Measurements from ENCODE around the gene TMEM259. TPM values are rescaled to one million over a fixed set of nuclear protein-coding genes. Genes with fewer than 3 reads are reported as not detected.
A peak's percentile ranks its signal among the peaks of the same experiment; 100 is the strongest.

Gene TMEM259
- total and polyA plus RNA-seq, 9 of the 15 experiments (the other 6 are each of a cell fraction or from before 2014, with no cell fraction given), result 0.52 to 231 (median 63.6) TPM

DNA sequence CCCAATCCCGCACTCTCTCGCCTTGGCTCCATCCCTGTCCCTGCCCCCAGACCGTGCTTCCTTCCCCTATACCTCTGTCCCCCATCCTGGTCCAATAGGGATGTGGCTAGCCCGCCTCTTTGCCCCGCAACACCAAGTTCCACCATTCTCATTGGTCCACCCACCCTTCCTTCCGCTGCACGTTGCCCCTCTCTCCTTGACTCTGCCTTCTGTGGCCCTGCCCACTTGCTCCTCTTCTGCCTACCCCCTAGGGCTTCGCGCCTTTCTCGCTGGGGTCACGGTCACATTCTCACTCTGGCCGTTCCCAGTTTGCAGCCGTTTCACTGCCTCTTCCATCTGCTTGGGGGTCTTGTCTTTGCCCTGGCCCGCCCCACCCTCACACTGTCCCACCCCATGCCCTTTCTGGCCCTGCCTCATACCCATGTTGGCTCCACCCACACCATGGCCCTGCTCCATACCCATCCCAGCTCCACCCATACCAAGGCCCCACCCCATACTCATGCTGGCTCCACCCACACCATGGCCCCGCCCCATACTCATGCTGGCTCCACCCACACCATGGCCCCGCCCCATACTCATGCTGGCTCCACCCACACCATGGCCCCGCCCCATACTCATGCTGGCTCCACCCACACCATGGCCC lies 41.6 kb upstream of the TMEM259 start (continued):
- TF ChIP-seq ZBTB26 (CRISPR knock-in tag; IDR thresholded peaks at IDR 0.05), result 0 out of 2 replicates have a peak, but pooled peaks have one; percentile 33
- peak; percentile 77; the same call in 1 of the 2 replicates for TF ChIP-seq ZBTB33 (CRISPR knock-in tag; IDR thresholded peaks at IDR 0.05)
- TF ChIP-seq SMAD2 (IDR thresholded peaks at IDR 0.05; ENCODE audit: low read depth, low read length), result no peak
- no peak for TF ChIP-seq ZNF668 (CRISPR knock-in tag; IDR thresholded peaks at IDR 0.05)
- no peak for TF ChIP-seq HIVEP1 (CRISPR knock-in tag; IDR thresholded peaks at IDR 0.05)

GRCh38 chr19:1061987-1062386 lies 41.1 kb upstream of the TMEM259 start:
- no TSS peak for BruUV-seq (replicated peaks)
- no peaks in the 10 kb centered on the region for H3K79me2 ChIP-seq (ENCODE audit: control insufficient read depth, insufficient read depth, low read length)

More at GRCh38 chr19:1061987-1062386, 41.1 kb upstream of the TMEM259 start:
- WGBS (ENCODE audit: insufficient coverage, low coverage, missing lambda C conversion rate), result 93% methylated on average over 20 of the region's 20 CpGs
- in situ Hi-C loops (cut with MboI) (no loop called here), intact Hi-C loops (cut with micrococcal nuclease) (no loop called here)
- POLR2A ChIA-PET, result interaction anchor here (0.5 to 1.1 kb wide), 2 partner anchors 7 to 36 kb away, joined by 3 to 4 read pairs; no protein-coding TSS in a partner anchor
- TF ChIP-seq MCM3 (IDR thresholded peaks at IDR 0.05), result no peak
- TF ChIP-seq RBFOX2 (IDR thresholded peaks at IDR 0.05; ENCODE audit: low read depth, low read length), result peak; percentile 32; the same call in 1 of the 2 replicates
- no peak for TF ChIP-seq ETV1 (tag; conservative IDR thresholded peaks at IDR 0.05; ENCODE audit: low read depth)
- TF ChIP-seq, protein P1, sequence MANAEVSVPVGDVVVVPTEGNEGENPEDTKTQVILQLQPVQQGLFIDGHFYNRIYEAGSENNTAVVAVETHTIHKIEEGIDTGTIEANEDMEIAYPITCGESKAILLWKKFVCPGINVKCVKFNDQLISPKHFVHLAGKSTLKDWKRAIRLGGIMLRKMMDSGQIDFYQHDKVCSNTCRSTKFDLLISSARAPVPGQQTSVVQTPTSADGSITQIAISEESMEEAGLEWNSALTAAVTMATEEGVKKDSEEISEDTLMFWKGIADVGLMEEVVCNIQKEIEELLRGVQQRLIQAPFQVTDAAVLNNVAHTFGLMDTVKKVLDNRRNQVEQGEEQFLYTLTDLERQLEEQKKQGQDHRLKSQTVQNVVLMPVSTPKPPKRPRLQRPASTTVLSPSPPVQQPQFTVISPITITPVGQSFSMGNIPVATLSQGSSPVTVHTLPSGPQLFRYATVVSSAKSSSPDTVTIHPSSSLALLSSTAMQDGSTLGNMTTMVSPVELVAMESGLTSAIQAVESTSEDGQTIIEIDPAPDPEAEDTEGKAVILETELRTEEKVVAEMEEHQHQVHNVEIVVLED (CRISPR knock-in tag; IDR thresholded peaks at IDR 0.05), result no peak
- 0 out of 2 replicates have a peak, but pooled peaks have one; percentile 45 for TF ChIP-seq POLR2G (IDR thresholded peaks at IDR 0.05; ENCODE audit: low read depth, low read length)
- no peak for FAIRE-seq
- ATAC-seq, result no peak
- Histone ChIP-seq H3K4me2 (ENCODE audit: insufficient read depth, low read length) (no peak overlapping the region), H3K9ac (ENCODE audit: insufficient read depth in 1 of 2, low read depth in 2 of 2, low read length in 2 of 2) (peak overlapping the region in 1 of 2 experiments; percentile 37; a peak in 1 of 4 replicates), H3K27me3 (ENCODE audit: control insufficient read depth in 2 of 2, insufficient read depth in 2 of 2, low read length in 2 of 2) (no peaks in the 10 kb centered on the region), H3K9me3 (replicated peaks; ENCODE audit: control insufficient read depth, insufficient read depth, low read depth, low read length) (no peaks in the 10 kb centered on the region), H3K4me3 (no peak overlapping the region), H3K9me1 (ENCODE audit: control insufficient read depth, insufficient read depth, low read length) (no peaks in the 10 kb centered on the region), H2AFZ (ENCODE audit: low read depth, low read length) (no peak overlapping the region), H4K20me1 (replicated peaks; ENCODE audit: control insufficient read depth, insufficient read depth, low read length) (no peaks in the 10 kb centered on the region), H3K36me3 (ENCODE audit: control insufficient read depth, insufficient read depth, low read length) (peaks cover 45% of the 10 kb centered on the region), H3K4me1 (replicated peaks in 1 of 2; ENCODE audit: control insufficient read depth in 2 of 2, insufficient read depth in 2 of 2, low read length in 2 of 2) (peaks cover 9 to 55% of the 10 kb centered on the region in 2 experiments), H3K27ac (ENCODE audit: extremely low read depth, low read depth, low read length) (no peak overlapping the region)
- no peak for DNase-seq (ENCODE audit: extremely low read depth in 1 of 4, low spot score in 3 of 4)
- CTCF ChIA-PET (ENCODE audit: low intra/inter-chr PET ratio), result no interaction called here
